NCI-H2196 treated with DMSO at 0.1 percent for 48 hours (cell line): ENCODE results near the gene CD59.
"Not testable (repeated sequence)": the region's sequence is repeated elsewhere in the genome, so short reads cannot be mapped to it uniquely, and the experiment has no call there.

Source experiments
- DNase-seq: peaks from one replicate; lab custom pipeline; 2025; ENCODE audit not compliant: unreplicated experiment; lab: John Stamatoyannopoulos, UW

CD59 gene

GRCh38 chr11:33669598-33670249 is 66.5 kb downstream of the CD59 start:
- DNase-seq, result no peak

- no peak for DNase-seq
These were observed 67.1 kb downstream of the CD59 start for GRCh38 chr11:33668951-33669596.

GRCh38 chr11:33668468-33668825 is 67.8 kb downstream of the CD59 start:
- peak; percentile 14 for DNase-seq

- no peak for DNase-seq
These were observed 68.3 kb downstream of the CD59 start for GRCh38 chr11:33667819-33668467.

- no peak for DNase-seq
These were observed 70.7 kb downstream of the CD59 start for GRCh38 chr11:33665350-33666106.

- no peak for DNase-seq
These were observed 71.4 kb downstream of the CD59 start for GRCh38 chr11:33664827-33665226.

GRCh38 chr11:33664166-33664565 is 72.1 kb downstream of the CD59 start:
- no peak for DNase-seq

- no peak for DNase-seq
These were observed 73.1 kb downstream of the CD59 start for GRCh38 chr11:33663121-33663520.

GRCh38 chr11:33661526-33661925 is 74.7 kb downstream of the CD59 start:
- not testable (repeated sequence) for DNase-seq

- no peak for DNase-seq
These were observed 75.3 kb downstream of the CD59 start for GRCh38 chr11:33660962-33661361.

GRCh38 chr11:33659370-33660139 is 76.7 kb downstream of the CD59 start:
- DNase-seq, result no peak

- no peak for DNase-seq
These were observed 77.9 kb downstream of the CD59 start for GRCh38 chr11:33658195-33658900.

- DNase-seq, result no peak
These were observed 78.5 kb downstream of the CD59 start for GRCh38 chr11:33657757-33658156.

- no peak for DNase-seq
These were observed 79.5 kb downstream of the CD59 start for GRCh38 chr11:33656768-33657167.

- no peak for DNase-seq
These were observed 80.2 kb downstream of the CD59 start for GRCh38 chr11:33655842-33656600.

- no peak for DNase-seq
These were observed 81.6 kb downstream of the CD59 start for GRCh38 chr11:33654594-33654993.
